Neural progenitor cell (in vitro differentiated cells): ENCODE data around the gene PPM1L. TPM values are rescaled to one million over a fixed set of nuclear protein-coding genes. Genes with fewer than 3 reads are reported as not detected.

ENCODE experiments used
- DNase-seq: peaks from one replicate; pipeline ENCODE4 v3.0.0-alpha.2; 2016; ENCODE audit warnings: low spot score
- H2AFZ ChIP-seq: fragments of 200-600 bp; sonication (generic); replicated peaks from 2 replicates; pipeline ENCODE4 v1.6.1; 2016; ENCODE audit warnings: antibody characterized with exemption
- H3F3A ChIP-seq: fragments of 200-600 bp; sonication (generic); 2 replicates; pipeline ENCODE4 v1.6.1; 2016; ENCODE audit warnings: antibody characterized with exemption, low read depth
- H3K27ac ChIP-seq: fragments of 200-600 bp; sonication (generic); 2 replicates; pipeline ENCODE4 v1.5.1; 2016; ENCODE audit warnings: mild to moderate bottlenecking
- H3K27me3 ChIP-seq: fragments of 200-600 bp; sonication (generic); 2 replicates; pipeline ENCODE4 v1.6.1; 2016; ENCODE audit warnings: mild to moderate bottlenecking, moderate library complexity
- H3K36me3 ChIP-seq: fragments of 200-600 bp; sonication (generic); 2 replicates; pipeline ENCODE4 v1.5.1; 2016
- H3K4me1 ChIP-seq: fragments of 200-600 bp; sonication (generic); 2 replicates; pipeline ENCODE4 v1.6.1; 2016; ENCODE audit warnings: mixed run types
- H3K4me2 ChIP-seq: fragments of 200-600 bp; sonication (generic); 2 replicates; pipeline ENCODE4 v1.6.1; 2016
- H3K4me3 ChIP-seq: fragments of 200-600 bp; sonication (generic); 2 replicates; pipeline ENCODE4 v1.5.1; 2016
- H3K79me2 ChIP-seq: fragments of 200-600 bp; sonication (generic); 2 replicates; pipeline ENCODE4 v1.6.1; 2016; ENCODE audit warnings: low read depth
- H3K9ac ChIP-seq: fragments of 200-600 bp; sonication (generic); 2 replicates; pipeline ENCODE4 v1.6.1; 2016
- H3K9me3 ChIP-seq: fragments of 200-600 bp; sonication (generic); 2 replicates; pipeline ENCODE4 v1.5.1; 2016; ENCODE audit warnings: low read depth
- H4K20me1 ChIP-seq: fragments of 200-600 bp; sonication (generic); 2 replicates; pipeline ENCODE4 v1.6.1; 2016; ENCODE audit warnings: low read depth
- H3K27ac Mint-ChIP-seq: 3 replicates; pipeline ENCODE4 v1.8.0; 2021; ENCODE audit warnings: mixed read lengths
- H3K27me3 Mint-ChIP-seq: 2 replicates; pipeline ENCODE4 v1.8.0; 2022; ENCODE audit warnings: low read depth, mild to moderate bottlenecking, inconsistent platforms, moderate library complexity, mixed read lengths; ENCODE audit not compliant: insufficient read depth
- H3K36me3 Mint-ChIP-seq: 3 replicates; pipeline ENCODE4 v1.8.0; 2021; ENCODE audit warnings: mixed read lengths
- H3K4me1 Mint-ChIP-seq: 3 replicates; pipeline ENCODE4 v1.8.0; 2021; ENCODE audit warnings: mixed read lengths
- H3K4me3 Mint-ChIP-seq: 3 replicates; pipeline ENCODE4 v1.8.0; 2021; ENCODE audit warnings: mild to moderate bottlenecking, moderate library complexity, mixed read lengths
- H3K9me3 Mint-ChIP-seq: 3 replicates; pipeline ENCODE4 v1.8.0; 2020; ENCODE audit warnings: mixed read lengths
- EZH2 ChIP-seq: fragments of 200-600 bp; sonication (generic); IDR thresholded peaks from 2 replicates; pipeline ENCODE4 v1.6.1; 2017; ENCODE audit warnings: antibody characterized with exemption, mild to moderate bottlenecking, moderate library complexity
- EZH2phosphoT487 ChIP-seq: fragments of 200-600 bp; sonication (generic); IDR thresholded peaks from 2 replicates; pipeline ENCODE4 v1.6.1; 2017; ENCODE audit warnings: antibody characterized with exemption
- total RNA-seq: library from RNA; depleted of rRNA; stranded (reverse); fragments of >200 nt; gene quantifications from 2 replicates; pipeline ENCODE4 v1.2.3, GENCODE V29; 2015; ENCODE audit warnings: low replicate concordance
- TF ChIP-seq, protein P1 (sequence below): fragments of 200-600 bp; sonication (generic); IDR thresholded peaks from 2 replicates; pipeline ENCODE4 v1.5.1; 2017; ENCODE audit warnings: antibody characterized with exemption, mild to moderate bottlenecking

Gene PPM1L
- total RNA-seq, 1 donor from 2014 or later, result 16.5 TPM

DNA sequence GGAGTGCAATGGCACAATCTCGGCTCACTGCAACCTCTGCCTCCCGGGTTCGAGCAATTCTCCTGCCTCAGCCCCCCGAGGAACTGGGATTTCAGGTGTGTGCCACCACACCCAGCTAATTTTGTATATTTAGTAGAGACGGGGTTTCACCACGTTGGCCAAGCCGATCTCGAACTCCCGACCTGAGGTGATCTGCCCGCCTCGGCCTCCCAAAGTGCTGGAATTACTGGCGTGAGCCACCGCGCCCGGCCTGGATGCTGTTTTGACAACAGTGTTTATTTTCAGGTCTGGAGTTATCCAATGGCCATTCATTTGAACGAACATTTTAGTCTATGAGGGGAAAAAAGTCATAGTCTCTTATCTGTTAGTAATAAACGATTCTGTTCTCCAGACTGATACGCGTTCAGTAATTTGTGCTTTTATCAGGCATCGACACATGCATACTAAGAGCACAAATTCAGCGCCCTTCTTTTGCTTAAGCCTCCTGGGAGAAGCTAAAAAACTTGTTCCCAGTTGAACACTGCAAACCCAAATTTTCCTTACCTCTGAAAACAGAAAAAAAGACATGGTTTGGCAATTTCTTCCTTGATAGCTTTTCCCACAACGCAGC lies 347.9 kb downstream of the PPM1L start:
- Mint-ChIP-seq H3K4me1 (peaks cover 3% of the 10 kb centered on the region), H3K9me3 (no peaks in the 10 kb centered on the region), H3K27me3 (peaks cover 12% of the 10 kb centered on the region), H3K36me3 (no peaks in the 10 kb centered on the region), H3K4me3 (peak overlapping the region; percentile 81), H3K27ac (no peak overlapping the region)
- Histone ChIP-seq H3K27ac (no peak overlapping the region), H3K4me1 (peaks cover 3% of the 10 kb centered on the region), H2AFZ (peak overlapping the region; percentile 92), H3K36me3 (no peaks in the 10 kb centered on the region), H4K20me1 (no peaks in the 10 kb centered on the region), H3K4me2 (peak overlapping the region; percentile 73), H3K27me3 (peaks cover 35% of the 10 kb centered on the region), H3K9ac (no peak overlapping the region), H3K79me2 (no peaks in the 10 kb centered on the region), H3F3A (no peaks in the 10 kb centered on the region), H3K9me3 (no peaks in the 10 kb centered on the region), H3K4me3 (peak overlapping the region; percentile 48)
- no peak for DNase-seq
- TF ChIP-seq EZH2, result no peak
- TF ChIP-seq, protein P1, sequence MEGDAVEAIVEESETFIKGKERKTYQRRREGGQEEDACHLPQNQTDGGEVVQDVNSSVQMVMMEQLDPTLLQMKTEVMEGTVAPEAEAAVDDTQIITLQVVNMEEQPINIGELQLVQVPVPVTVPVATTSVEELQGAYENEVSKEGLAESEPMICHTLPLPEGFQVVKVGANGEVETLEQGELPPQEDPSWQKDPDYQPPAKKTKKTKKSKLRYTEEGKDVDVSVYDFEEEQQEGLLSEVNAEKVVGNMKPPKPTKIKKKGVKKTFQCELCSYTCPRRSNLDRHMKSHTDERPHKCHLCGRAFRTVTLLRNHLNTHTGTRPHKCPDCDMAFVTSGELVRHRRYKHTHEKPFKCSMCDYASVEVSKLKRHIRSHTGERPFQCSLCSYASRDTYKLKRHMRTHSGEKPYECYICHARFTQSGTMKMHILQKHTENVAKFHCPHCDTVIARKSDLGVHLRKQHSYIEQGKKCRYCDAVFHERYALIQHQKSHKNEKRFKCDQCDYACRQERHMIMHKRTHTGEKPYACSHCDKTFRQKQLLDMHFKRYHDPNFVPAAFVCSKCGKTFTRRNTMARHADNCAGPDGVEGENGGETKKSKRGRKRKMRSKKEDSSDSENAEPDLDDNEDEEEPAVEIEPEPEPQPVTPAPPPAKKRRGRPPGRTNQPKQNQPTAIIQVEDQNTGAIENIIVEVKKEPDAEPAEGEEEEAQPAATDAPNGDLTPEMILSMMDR, result no peak
- TF ChIP-seq EZH2phosphoT487, result no peak

DNA sequence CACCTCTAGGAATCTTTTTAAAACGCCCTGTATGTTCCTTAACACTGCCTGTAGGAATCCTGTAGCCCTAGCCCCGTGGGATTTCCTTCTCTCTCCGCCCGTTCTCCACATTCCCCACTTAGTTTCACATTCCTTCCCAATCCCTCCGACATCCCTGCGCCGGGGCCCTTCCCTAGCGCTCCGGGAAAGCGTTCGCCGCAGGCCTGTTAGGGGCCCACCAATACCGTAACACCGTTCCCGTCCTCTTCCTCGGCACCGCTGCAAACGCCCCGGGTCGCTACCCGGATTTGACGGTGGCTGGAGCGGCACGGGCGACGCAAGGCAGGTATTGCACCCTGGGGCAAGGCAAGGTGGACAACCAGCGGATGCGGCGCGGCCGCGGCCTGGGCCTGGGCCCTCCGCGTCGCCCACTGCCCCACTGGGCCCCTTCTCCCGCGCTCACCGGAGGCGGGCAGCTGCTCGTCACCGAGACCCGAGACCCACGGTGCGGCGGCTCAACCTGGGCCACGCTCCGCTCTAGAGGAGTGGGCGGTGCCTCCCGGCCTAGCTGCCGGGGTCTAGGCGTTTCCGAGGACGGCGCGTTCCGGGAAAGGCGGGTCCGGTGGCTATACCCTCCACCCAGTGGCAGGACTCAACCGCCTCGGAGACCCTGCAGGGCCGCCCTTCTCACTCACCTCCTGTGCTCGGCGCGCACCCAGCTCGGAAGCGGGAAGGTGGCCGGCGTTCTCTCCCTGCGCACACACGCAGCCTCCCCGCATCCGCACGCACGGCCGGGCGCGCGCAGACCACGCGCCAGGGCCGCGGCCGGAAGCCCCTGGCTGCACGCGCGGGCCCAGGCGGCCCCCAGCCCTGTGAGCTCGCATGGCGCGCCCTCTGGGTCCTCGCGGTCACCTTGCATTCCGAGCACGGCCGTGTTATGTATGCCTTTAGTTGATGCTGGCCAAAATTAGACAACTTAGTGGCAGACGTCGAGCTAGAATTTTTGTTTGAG lies 348.8 kb downstream of the PPM1L start, which contains the start of gene B3GALNT1:
TSS of gene B3GALNT1 (minus strand) at position 789 of the 991 bp plus-strand sequence. CDS start 18,595 bp downstream, outside the sequence.
- H3K9ac ChIP-seq, result peak within 1 kb of the TSS; percentile 54
- H3K36me3 ChIP-seq, result no peaks in the 10 kb centered on the region
- DNase-seq, result peak; percentile 75
- peak within 1 kb of the TSS; percentile 48 for H3K4me3 ChIP-seq
- H3K27me3 ChIP-seq, result peaks cover 35% of the 10 kb centered on the region
- no peaks in the 10 kb centered on the region for H3F3A ChIP-seq
- H3K4me2 ChIP-seq, result peak within 1 kb of the TSS; percentile 73
- no peak within 1 kb of the TSS for H3K27ac Mint-ChIP-seq
- H3K79me2 ChIP-seq, result no peaks in the 10 kb centered on the region
- no peaks in the 10 kb centered on the region for H4K20me1 ChIP-seq
- H3K4me1 ChIP-seq, result peaks cover 3% of the 10 kb centered on the region
- H3K4me1 Mint-ChIP-seq, result peaks cover 3% of the 10 kb centered on the region
- H3K4me3 Mint-ChIP-seq, result peak within 1 kb of the TSS; percentile 81
- peak within 1 kb of the TSS; percentile 92 for H2AFZ ChIP-seq
- H3K9me3 Mint-ChIP-seq, result no peaks in the 10 kb centered on the region
- peaks cover 12% of the 10 kb centered on the region for H3K27me3 Mint-ChIP-seq
- no peaks in the 10 kb centered on the region for H3K9me3 ChIP-seq
- no peaks in the 10 kb centered on the region for H3K36me3 Mint-ChIP-seq
- TF ChIP-seq, protein P1, result no peak
- TF ChIP-seq EZH2 (peak; percentile 74), EZH2phosphoT487 (no peak)
- H3K27ac ChIP-seq, result no peak within 1 kb of the TSS

DNA sequence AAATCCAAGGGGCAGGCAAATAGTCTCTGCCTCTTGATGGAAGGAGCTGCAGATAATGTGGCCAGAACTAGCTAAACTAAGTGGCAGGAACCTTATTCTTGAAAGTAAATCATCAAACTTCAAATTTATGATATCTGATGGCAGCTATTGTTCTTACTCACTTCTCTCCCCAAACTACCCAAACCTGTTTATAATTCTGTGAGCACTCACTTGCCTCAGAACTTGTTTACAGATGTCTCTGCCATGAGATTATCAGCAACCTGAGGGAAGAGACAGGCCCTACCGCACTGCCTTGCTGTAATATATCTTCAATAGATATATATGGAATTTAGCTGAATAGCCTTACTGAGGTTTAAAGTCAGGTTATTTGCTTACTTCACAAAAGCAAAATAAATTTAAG lies 351.3 kb downstream of the PPM1L start:
- Mint-ChIP-seq H3K27ac (no peak overlapping the region), H3K4me1 (peaks cover 3% of the 10 kb centered on the region), H3K9me3 (no peaks in the 10 kb centered on the region), H3K27me3 (peaks cover 10% of the 10 kb centered on the region), H3K4me3 (no peak overlapping the region), H3K36me3 (no peaks in the 10 kb centered on the region)
- TF ChIP-seq EZH2 (no peak), EZH2phosphoT487 (no peak)
- TF ChIP-seq, protein P1, result no peak
- Histone ChIP-seq H3K27me3 (peaks cover 35% of the 10 kb centered on the region), H2AFZ (no peak overlapping the region), H3K4me3 (no peak overlapping the region), H4K20me1 (no peaks in the 10 kb centered on the region), H3K9me3 (no peaks in the 10 kb centered on the region), H3K4me2 (no peak overlapping the region), H3K27ac (no peak overlapping the region), H3F3A (no peaks in the 10 kb centered on the region), H3K36me3 (no peaks in the 10 kb centered on the region), H3K4me1 (peaks cover 3% of the 10 kb centered on the region), H3K79me2 (no peaks in the 10 kb centered on the region), H3K9ac (no peak overlapping the region)
- DNase-seq, result no peak
